ENCODE results near the gene XRCC1. TPM values are rescaled to one million over a fixed set of nuclear protein-coding genes. Genes with fewer than 3 reads are reported as not detected.
A peak's percentile ranks its signal among the peaks of the same experiment; 100 is the strongest.

Gene XRCC1
- total and polyA plus RNA-seq, 2 experiments from 2014 or later, result 35.3 to 49.5 TPM

GRCh38 chr19:43532962-43533545 lies 42.3 kb downstream of the XRCC1 start, which contains the start of gene ZNF575:
ZNF575 (plus strand) TSS chr19:43533188; CDS start chr19:43534423, 1,235 bp downstream.
- peaks cover 12% of the 10 kb centered on the region for H3F3A ChIP-seq (replicated peaks; ENCODE audit: low read depth)
- ATAC-seq (peak; percentile 69), DNase-seq (ENCODE audit: low spot score) (peak; percentile 97)
- no peaks in the 10 kb centered on the region for H3K9me3 Mint-ChIP-seq
- H4K20me1 ChIP-seq (replicated peaks; ENCODE audit: insufficient read depth), result no peaks in the 10 kb centered on the region; the same call in none of the 2 replicates
- H2AFZ ChIP-seq, result peak within 1 kb of the TSS; percentile 78
- H3K36me3 Mint-ChIP-seq (ENCODE audit: low read depth), result peaks cover 11% of the 10 kb centered on the region
- no peaks in the 10 kb centered on the region for H3K9me2 ChIP-seq (ENCODE audit: insufficient read depth)
- peak within 1 kb of the TSS; percentile 57 for H3K4me3 ChIP-seq
- 0 out of 2 replicates have a peak, but pooled peaks cover 3% of the 10 kb centered on the region for H3K36me3 ChIP-seq (ENCODE audit: insufficient read depth)
- H3K4me3 Mint-ChIP-seq, result peak within 1 kb of the TSS; percentile 83
- peak within 1 kb of the TSS; percentile 87 for H3K4me2 ChIP-seq
- peaks cover 10% of the 10 kb centered on the region for H3K4me1 Mint-ChIP-seq
- H3K27me3 Mint-ChIP-seq (ENCODE audit: insufficient read depth, low read depth, poor library complexity), result peaks cover 4% of the 10 kb centered on the region
- H3K79me2 ChIP-seq (replicated peaks; ENCODE audit: insufficient read depth), result no peaks in the 10 kb centered on the region
- H3K27ac ChIP-seq (ENCODE audit: low read depth), result peak within 1 kb of the TSS; percentile 78
- H3K27me3 ChIP-seq (ENCODE audit: insufficient read depth), result peaks cover 15% of the 10 kb centered on the region
- TF ChIP-seq EZH2phosphoT487 (IDR thresholded peaks at IDR 0.05; ENCODE audit: unreplicated experiment), result no peak
- peak; percentile 67; the same call in 1 of the 2 replicates for TF ChIP-seq POLR2AphosphoS5 (IDR thresholded peaks at IDR 0.05; ENCODE audit: low read depth)
- no peak for TF ChIP-seq ETS1 (IDR thresholded peaks at IDR 0.05)
- TF ChIP-seq CTCF (conservative IDR thresholded peaks at IDR 0.05; ENCODE audit: low read depth in 2 of 2), result 0 out of 4 replicates have a peak, but pooled peaks of 1 of the 2 experiments have one; percentile 3
- peaks cover 6% of the 10 kb centered on the region; the same call in 1 of the 2 replicates for H3K4me1 ChIP-seq (ENCODE audit: insufficient read depth)
- peak within 1 kb of the TSS; percentile 96 for H3K27ac Mint-ChIP-seq

- peak overlapping the region; percentile 83 for H3K4me3 Mint-ChIP-seq
- Histone ChIP-seq H2AFZ (peak overlapping the region; percentile 78), H3K36me3 (ENCODE audit: insufficient read depth) (no peaks in the 10 kb centered on the region), H3K4me1 (ENCODE audit: insufficient read depth) (peaks cover 6% of the 10 kb centered on the region; the same call in 1 of the 2 replicates), H3K9me2 (ENCODE audit: insufficient read depth) (no peaks in the 10 kb centered on the region), H3K79me2 (replicated peaks; ENCODE audit: insufficient read depth) (no peaks in the 10 kb centered on the region), H3K4me3 (peak overlapping the region; percentile 57), H3K27ac (ENCODE audit: low read depth) (peak overlapping the region; percentile 62), H4K20me1 (replicated peaks; ENCODE audit: insufficient read depth) (no peaks in the 10 kb centered on the region; the same call in none of the 2 replicates), H3K4me2 (peak overlapping the region; percentile 79), H3K27me3 (ENCODE audit: insufficient read depth) (peaks cover 20% of the 10 kb centered on the region), H3F3A (replicated peaks; ENCODE audit: low read depth) (peaks cover 12% of the 10 kb centered on the region)
- DNase-seq (ENCODE audit: low spot score), result no peak
- peaks cover 7% of the 10 kb centered on the region for H3K27me3 Mint-ChIP-seq (ENCODE audit: insufficient read depth, low read depth, poor library complexity)
- H3K27ac Mint-ChIP-seq, result peak overlapping the region; percentile 96
- H3K4me1 Mint-ChIP-seq, result peaks cover 10% of the 10 kb centered on the region
- H3K36me3 Mint-ChIP-seq (ENCODE audit: low read depth), result peaks cover 7% of the 10 kb centered on the region
- no peaks in the 10 kb centered on the region for H3K9me3 Mint-ChIP-seq
- ATAC-seq, result peak; percentile 0; the same call in 1 of the 3 replicates
- no peak for TF ChIP-seq REST (IDR thresholded peaks at IDR 0.05; ENCODE audit: unreplicated experiment)
- TF ChIP-seq ZNF462 (CRISPR knock-in tag; IDR thresholded peaks at IDR 0.05), result no peak
These were observed 42.8 kb downstream of the XRCC1 start for GRCh38 chr19:43532571-43532961.
